NB4 (cell line): ENCODE data around the gene BAIAP2.

ENCODE experiments used
- DNase-seq: peaks from one replicate; pipeline ENCODE4 v3.0.0; 2010; ENCODE audit warnings: low read depth
- H3K4me3 ChIP-seq: one replicate; pipeline ENCODE4 v1.5.1; 2011; ENCODE audit warnings: mild to moderate bottlenecking, low read depth, low read length, moderate library complexity
- MYC ChIP-seq: IDR thresholded peaks from 2 replicates; pipeline ENCODE4 v1.6.1; 2011; ENCODE audit warnings: low read depth, low read length
- POLR2A ChIP-seq: IDR thresholded peaks from 2 replicates; pipeline ENCODE4 v1.6.1; 2011; ENCODE audit warnings: mild to moderate bottlenecking; ENCODE audit not compliant: insufficient read length; ENCODE audit errors: extremely low read depth
- TF ChIP-seq, protein P1 (sequence below): IDR thresholded peaks from one replicate; pipeline ENCODE4 v1.5.1; 2012; ENCODE audit warnings: low read depth, low read length
- TF ChIP-seq, protein P2 (sequence below): IDR thresholded peaks from 2 replicates; pipeline ENCODE4 v1.6.1; 2011; ENCODE audit warnings: low read depth, low read length

The BAIAP2 gene

DNA sequence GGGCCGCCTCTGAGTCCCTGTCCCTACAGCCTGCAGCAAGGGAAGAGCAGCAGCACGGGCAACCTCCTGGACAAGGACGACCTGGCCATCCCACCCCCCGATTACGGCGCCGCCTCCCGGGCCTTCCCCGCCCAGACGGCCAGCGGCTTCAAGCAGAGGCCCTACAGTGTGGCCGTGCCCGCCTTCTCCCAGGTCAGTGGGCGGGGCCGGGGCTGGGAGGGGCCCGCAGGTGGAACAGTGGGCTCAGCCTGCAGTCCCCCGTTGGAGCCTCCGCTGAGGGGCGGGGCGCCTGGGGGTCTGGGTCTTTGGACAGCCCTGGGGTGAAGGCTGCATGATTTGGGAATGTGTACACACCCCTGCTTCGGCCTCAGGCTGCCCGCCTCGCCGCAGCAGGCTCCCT, 71.8 kb downstream of the BAIAP2 start:
- TF ChIP-seq, protein P1, sequence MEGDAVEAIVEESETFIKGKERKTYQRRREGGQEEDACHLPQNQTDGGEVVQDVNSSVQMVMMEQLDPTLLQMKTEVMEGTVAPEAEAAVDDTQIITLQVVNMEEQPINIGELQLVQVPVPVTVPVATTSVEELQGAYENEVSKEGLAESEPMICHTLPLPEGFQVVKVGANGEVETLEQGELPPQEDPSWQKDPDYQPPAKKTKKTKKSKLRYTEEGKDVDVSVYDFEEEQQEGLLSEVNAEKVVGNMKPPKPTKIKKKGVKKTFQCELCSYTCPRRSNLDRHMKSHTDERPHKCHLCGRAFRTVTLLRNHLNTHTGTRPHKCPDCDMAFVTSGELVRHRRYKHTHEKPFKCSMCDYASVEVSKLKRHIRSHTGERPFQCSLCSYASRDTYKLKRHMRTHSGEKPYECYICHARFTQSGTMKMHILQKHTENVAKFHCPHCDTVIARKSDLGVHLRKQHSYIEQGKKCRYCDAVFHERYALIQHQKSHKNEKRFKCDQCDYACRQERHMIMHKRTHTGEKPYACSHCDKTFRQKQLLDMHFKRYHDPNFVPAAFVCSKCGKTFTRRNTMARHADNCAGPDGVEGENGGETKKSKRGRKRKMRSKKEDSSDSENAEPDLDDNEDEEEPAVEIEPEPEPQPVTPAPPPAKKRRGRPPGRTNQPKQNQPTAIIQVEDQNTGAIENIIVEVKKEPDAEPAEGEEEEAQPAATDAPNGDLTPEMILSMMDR = no peak
- TF ChIP-seq MYC (no peak), POLR2A (no peak)
- TF ChIP-seq, protein P2, sequence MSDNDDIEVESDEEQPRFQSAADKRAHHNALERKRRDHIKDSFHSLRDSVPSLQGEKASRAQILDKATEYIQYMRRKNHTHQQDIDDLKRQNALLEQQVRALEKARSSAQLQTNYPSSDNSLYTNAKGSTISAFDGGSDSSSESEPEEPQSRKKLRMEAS = no peak
- H3K4me3 ChIP-seq = no peak overlapping the region
- DNase-seq = no peak

DNA sequence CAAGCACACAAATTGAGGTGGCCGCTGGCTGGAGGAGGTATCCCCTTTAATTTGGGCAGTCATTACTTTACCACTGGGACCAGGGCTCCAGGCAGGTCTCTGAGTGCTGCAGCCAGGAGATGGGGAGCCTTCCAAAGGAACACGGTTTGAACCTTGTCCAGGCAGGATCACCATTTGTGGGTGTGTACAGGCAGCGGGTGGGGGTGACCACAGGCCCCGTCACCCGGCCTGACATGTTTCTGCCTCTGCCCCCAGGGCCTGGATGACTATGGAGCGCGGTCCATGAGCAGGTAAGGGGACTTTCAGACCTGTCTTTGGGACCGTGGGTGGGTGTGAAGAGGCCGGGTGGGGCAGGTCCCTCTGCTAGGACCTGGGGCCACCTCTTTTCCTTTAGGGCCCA, 73.3 kb downstream of the BAIAP2 start:
- TF ChIP-seq MYC = no peak
- TF ChIP-seq, protein P2 = no peak
- TF ChIP-seq, protein P1 = no peak
- TF ChIP-seq POLR2A = no peak
- no peak for DNase-seq
- H3K4me3 ChIP-seq = no peak overlapping the region

DNA sequence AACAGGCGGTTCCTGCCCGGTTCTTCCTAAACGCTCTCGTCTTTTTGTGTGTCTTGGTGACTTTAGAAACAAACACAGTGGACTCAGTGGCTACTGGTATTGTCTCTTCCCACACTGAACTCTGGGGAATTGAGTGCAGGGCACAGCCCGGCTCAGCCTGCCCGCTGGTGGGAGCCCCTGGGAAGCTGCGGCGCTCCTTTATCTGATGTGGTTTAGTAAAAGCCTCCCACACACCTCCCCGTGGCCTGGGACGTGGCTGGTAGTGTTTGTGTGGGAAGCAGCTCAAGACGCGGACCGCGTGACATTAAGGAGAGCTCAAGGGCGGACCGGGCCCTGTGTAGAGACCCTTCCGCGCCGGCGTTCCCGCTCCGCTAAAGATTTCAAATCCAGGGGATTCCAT, 75.0 kb downstream of the BAIAP2 start:
- DNase-seq = peak; percentile 69
- no peak overlapping the region for H3K4me3 ChIP-seq
- TF ChIP-seq, protein P2 = no peak
- 0 out of 2 replicates have a peak, but pooled peaks have one; percentile 27 for TF ChIP-seq MYC

DNA sequence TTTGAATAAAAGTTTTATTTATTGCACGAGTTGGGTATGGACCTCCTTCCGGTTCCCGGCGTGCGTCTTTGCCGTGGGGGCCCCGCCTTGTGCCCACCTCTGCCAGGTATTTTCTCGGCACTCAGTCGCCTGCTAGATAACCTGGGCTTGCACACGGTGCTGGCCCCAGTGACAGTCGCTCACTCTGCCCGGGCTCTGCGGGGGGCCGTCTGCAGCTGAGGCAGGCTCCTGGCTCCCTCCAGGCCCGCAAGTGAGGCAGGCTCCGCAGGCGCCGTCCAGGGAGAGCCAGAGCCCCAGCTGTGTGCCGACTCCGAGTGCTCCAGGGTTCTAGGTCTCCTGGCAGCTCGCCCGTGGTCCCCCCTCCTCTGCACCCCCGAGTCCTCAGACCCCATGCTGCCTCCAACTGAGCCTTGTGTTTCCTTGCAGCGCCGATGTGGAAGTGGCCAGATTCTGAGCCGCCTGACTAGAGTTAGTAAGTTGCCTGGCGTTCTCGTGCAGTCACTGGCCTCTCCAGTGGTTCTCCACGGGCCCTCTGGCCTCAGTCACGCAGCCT, 75.6 kb downstream of the BAIAP2 start:
- DNase-seq = no peak
- TF ChIP-seq MYC (no peak), POLR2A (no peak)
- TF ChIP-seq, protein P1 = no peak
- TF ChIP-seq, protein P2 = no peak
- H3K4me3 ChIP-seq = no peak overlapping the region

DNA sequence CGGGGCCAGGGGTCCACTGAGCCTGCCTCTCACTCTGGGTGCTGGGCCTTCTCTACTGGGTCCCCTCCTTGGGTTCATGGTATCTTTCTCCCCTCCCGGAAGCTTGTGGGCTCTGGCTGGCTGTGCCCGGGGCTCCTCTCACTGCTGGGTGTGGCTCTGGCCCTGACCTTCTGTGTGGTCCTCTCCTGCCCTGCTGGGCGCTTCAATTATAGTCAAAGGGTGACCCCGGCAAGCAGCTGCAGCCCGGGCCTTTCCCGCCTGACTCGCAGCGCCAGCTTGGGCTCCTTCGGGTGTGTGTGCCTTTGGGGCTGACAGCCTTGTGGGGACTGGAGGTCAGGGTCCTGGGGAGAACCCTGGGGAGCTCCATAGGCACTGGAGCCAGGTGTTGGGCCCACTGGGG, 76.1 kb downstream of the BAIAP2 start:
- TF ChIP-seq, protein P1 = no peak
- TF ChIP-seq, protein P2 = no peak
- TF ChIP-seq MYC (no peak), POLR2A (no peak)
- no peak overlapping the region for H3K4me3 ChIP-seq

DNA sequence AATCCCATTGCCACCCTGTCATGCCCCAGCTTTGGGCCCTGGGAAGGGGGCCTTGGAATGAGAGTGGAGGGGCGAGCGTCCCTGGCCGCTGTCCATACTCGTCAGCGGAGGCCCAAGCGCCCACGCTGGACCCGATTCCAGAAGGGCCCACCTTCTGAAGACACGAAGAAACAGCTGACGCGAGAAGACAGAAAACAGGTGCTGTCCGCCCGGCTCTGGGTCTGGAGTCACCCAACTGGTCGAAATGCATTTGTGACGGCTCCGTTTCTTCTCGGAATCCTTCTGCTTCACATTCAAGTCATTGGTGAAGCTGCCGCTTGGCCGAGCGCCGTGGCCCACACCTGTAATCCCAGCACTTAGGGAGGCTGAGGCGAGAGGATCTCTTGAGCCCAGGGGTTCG, 77.5 kb downstream of the BAIAP2 start:
- TF ChIP-seq POLR2A = no peak
- TF ChIP-seq, protein P1 = no peak
- TF ChIP-seq MYC = no peak
- TF ChIP-seq, protein P2 = no peak
- DNase-seq = no peak
- H3K4me3 ChIP-seq = no peak overlapping the region

More for the DNA sequence above, 76.1 kb downstream of the BAIAP2 start:
- DNase-seq = no peak
